ENCODE data around the gene DVL2. TPM values are rescaled to one million over a fixed set of nuclear protein-coding genes. Genes with fewer than 3 reads are reported as not detected.
A peak's percentile ranks its signal among the peaks of the same experiment; 100 is the strongest.

The DVL2 gene
- total and polyA plus RNA-seq, 2 donors (not counting 3 experiments of a cell fraction or from before 2014, with no cell fraction given), result 17.2 to 55.9 TPM

DNA sequence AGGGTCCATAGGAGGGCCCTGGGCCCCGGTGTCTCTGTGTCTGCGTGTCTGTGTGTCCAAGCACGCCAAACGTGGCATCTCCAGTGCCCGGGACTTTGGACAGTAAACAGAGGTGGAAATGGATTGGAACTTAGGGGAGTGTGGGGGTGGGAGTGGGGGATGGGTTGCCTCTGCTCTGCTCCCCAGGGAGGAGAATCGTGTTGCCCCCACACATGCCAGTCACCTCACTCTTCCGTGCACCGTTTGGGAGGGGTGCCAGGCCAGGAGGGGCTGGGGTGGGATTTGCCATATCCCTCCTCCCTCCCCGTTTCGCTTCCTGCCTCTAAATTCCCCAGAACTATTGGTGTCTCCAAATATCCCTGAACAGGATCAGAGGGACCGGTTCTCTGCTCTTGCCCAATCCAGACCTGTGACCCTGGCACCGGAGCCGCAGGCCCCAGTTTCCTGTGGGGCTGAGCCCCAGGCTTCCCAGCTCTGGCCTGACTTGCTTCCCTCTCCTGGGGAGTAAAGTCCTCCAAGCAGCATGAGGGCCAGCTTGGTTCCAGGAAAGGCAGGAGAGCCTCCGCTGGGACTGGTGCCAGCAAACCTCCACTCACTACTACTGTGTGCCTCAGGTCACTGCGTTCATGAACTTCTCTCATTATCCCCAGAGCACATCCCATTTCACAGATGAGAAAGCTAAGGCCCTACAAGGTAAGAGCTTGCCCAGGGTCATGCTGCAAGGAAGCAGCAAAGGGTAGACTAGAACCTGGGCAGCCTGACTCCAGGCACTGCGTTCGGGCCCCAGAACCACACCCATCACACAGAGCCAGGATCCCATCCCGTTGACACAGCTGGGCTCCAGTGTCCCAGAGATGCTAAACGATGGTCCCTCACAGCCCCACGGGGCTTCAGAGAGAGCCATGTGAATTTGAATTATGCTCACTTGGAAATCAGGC lies 54.7 kb downstream of the DVL2 start, which contains the start of gene ASGR1:
Gene ASGR1 (minus strand): TSS at position 54 of the 938 bp plus-strand sequence. CDS start 807 bp downstream, outside the sequence.
- no peaks in the 10 kb centered on the region for H3K36me3 ChIP-seq (ENCODE audit: control insufficient read depth in 2 of 2, extremely low read depth in 1 of 2, insufficient read depth in 2 of 2, low read length in 2 of 2)
- peaks cover 15% of the 10 kb centered on the region for H3K4me1 ChIP-seq (ENCODE audit: control insufficient read depth, extremely low read depth, insufficient read depth, low read length)
- peak within 1 kb of the TSS; percentile 91 for H2AFZ ChIP-seq (ENCODE audit: low read depth, low read length)
- peak within 1 kb of the TSS; percentile 79 for H3K9ac ChIP-seq (replicated peaks; ENCODE audit: extremely low read depth, insufficient read depth, low read length)
- no peak within 1 kb of the TSS for H3K27ac ChIP-seq (ENCODE audit: insufficient read depth, low read depth, low read length)
- BruUV-seq (replicated peaks), result no TSS peak
- ChIA-PET CTCF (interaction anchor here (4.2 to 4.3 kb wide), 2 partner anchors 126 to 134 kb away, joined by 48 to 91 read pairs; partner anchors contain the start of gene SLC16A11), POLR2A (no interaction called here)
- H4K20me1 ChIP-seq (replicated peaks; ENCODE audit: control insufficient read depth, extremely low read depth, insufficient read depth, low read length), result no peaks in the 10 kb centered on the region
- no peaks in the 10 kb centered on the region for H3K9me3 ChIP-seq (replicated peaks; ENCODE audit: control insufficient read depth, insufficient read depth, low read length)
- no peaks in the 10 kb centered on the region for H3K79me2 ChIP-seq (ENCODE audit: control insufficient read depth, insufficient read depth, low read length)
- peak within 1 kb of the TSS; percentile 88 for H3K4me2 ChIP-seq (ENCODE audit: insufficient read depth, low read length)
- dilution Hi-C loops (cut with MboI; ENCODE audit: extremely low pct_ligation_motif_present, low sequenced_read_pairs) (no loop called here), intact Hi-C loops (cut with micrococcal nuclease) (no loop called here)
- FAIRE-seq (no peak), DNase-seq (ENCODE audit: low read depth, low spot score) (no peak)
- no peaks in the 10 kb centered on the region for H3K27me3 ChIP-seq (ENCODE audit: control insufficient read depth in 2 of 2, insufficient read depth in 2 of 2, low read length in 2 of 2)
- TF ChIP-seq GATA2 (IDR thresholded peaks at IDR 0.05; ENCODE audit: insufficient read depth, insufficient read length, low read depth, low read length) (no peak), JUN (IDR thresholded peaks at IDR 0.05; ENCODE audit: borderline replicate concordance, insufficient read depth, insufficient read length, low read depth) (no peak), FOS (IDR thresholded peaks at IDR 0.05; ENCODE audit: borderline replicate concordance, insufficient read depth, low read length) (no peak), POLR2AphosphoS5 (IDR thresholded peaks at IDR 0.05; ENCODE audit: insufficient read depth, low read depth, low read length) (no peak), POLR2A (IDR thresholded peaks at IDR 0.05; ENCODE audit: low read depth, low read length) (no peak), MYC (IDR thresholded peaks at IDR 0.05; ENCODE audit: low read depth, low read length) (no peak), EZH2 (IDR thresholded peaks at IDR 0.05; ENCODE audit: borderline replicate concordance, low read depth, low read length, severe bottlenecking) (no peak)
- TF ChIP-seq, protein P1, sequence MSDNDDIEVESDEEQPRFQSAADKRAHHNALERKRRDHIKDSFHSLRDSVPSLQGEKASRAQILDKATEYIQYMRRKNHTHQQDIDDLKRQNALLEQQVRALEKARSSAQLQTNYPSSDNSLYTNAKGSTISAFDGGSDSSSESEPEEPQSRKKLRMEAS (IDR thresholded peaks at IDR 0.05; ENCODE audit: insufficient read depth, insufficient read length), result no peak
- TF ChIP-seq, protein P2, sequence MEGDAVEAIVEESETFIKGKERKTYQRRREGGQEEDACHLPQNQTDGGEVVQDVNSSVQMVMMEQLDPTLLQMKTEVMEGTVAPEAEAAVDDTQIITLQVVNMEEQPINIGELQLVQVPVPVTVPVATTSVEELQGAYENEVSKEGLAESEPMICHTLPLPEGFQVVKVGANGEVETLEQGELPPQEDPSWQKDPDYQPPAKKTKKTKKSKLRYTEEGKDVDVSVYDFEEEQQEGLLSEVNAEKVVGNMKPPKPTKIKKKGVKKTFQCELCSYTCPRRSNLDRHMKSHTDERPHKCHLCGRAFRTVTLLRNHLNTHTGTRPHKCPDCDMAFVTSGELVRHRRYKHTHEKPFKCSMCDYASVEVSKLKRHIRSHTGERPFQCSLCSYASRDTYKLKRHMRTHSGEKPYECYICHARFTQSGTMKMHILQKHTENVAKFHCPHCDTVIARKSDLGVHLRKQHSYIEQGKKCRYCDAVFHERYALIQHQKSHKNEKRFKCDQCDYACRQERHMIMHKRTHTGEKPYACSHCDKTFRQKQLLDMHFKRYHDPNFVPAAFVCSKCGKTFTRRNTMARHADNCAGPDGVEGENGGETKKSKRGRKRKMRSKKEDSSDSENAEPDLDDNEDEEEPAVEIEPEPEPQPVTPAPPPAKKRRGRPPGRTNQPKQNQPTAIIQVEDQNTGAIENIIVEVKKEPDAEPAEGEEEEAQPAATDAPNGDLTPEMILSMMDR (IDR thresholded peaks at IDR 0.05; ENCODE audit: extremely low read depth in 1 of 2, insufficient read depth in 1 of 2, low read depth in 1 of 2, low read length in 2 of 2), result no peak
- H3K4me3 ChIP-seq (replicated peaks in 1 of 3; ENCODE audit: insufficient read depth in 1 of 3, low read depth in 1 of 3, low read length in 3 of 3), result peak within 1 kb of the TSS in 2 of 3 experiments; percentile 46 to 66
- H3K9me1 ChIP-seq (replicated peaks; ENCODE audit: control insufficient read depth, extremely low read depth, insufficient read depth, low read length), result no peaks in the 10 kb centered on the region

All from endothelial cell of umbilical vein (primary cell).